ENCODE results near the gene MEGF8.

- TF ChIP-seq CTCF (IDR thresholded peaks at IDR 0.05; ENCODE audit: extremely low read depth in 1 of 2, insufficient read depth in 1 of 2, low read depth in 1 of 2, low read length in 2 of 2) = no peak
- no peak for TF ChIP-seq POLR2A (IDR thresholded peaks at IDR 0.05; ENCODE audit: low read depth, low read length)
- no peak for TF ChIP-seq EZH2 (IDR thresholded peaks at IDR 0.05; ENCODE audit: borderline replicate concordance, low read depth, low read length, severe bottlenecking)
These were observed 43.3 kb downstream of the MEGF8 start for GRCh38 chr19:42368765-42369164.

Measured in endothelial cell of umbilical vein (primary cell).